Fibroblast of peridontal ligament (primary cell): ENCODE measurements around the gene GGA1.
"Not testable (repeated sequence)": the region's sequence is repeated elsewhere in the genome, so short reads cannot be mapped to it uniquely, and the experiment has no call there.

Experiments
- DNase-seq: peaks from one replicate; pipeline ENCODE4 v3.0.0-alpha.2; 2010; ENCODE audit errors: extremely low read depth

GGA1 gene

GRCh38 chr22:37650463-37651136 lies 42.0 kb downstream of the GGA1 start:
- DNase-seq: no peak

- DNase-seq: no peak
These were observed 46.1 kb downstream of the GGA1 start for GRCh38 chr22:37654563-37655251.

- no peak for DNase-seq
These were observed 46.6 kb downstream of the GGA1 start for GRCh38 chr22:37655252-37655563.

- DNase-seq: not testable (repeated sequence)
These were observed 47.9 kb downstream of the GGA1 start for GRCh38 chr22:37656583-37656982.

GRCh38 chr22:37657590-37658132 lies 49.0 kb downstream of the GGA1 start:
- DNase-seq: no peak

GRCh38 chr22:37658133-37659065 lies 49.8 kb downstream of the GGA1 start, which contains the start of gene PDXP:
Gene PDXP, plus strand, starts transcription at chr22:37658723. Its CDS starts 60 bp downstream, at chr22:37658783.
- peak; percentile 100 for DNase-seq

GRCh38 chr22:37659066-37659896 lies 50.6 kb downstream of the GGA1 start:
- DNase-seq: no peak

GRCh38 chr22:37659897-37660708 lies 51.5 kb downstream of the GGA1 start:
- no peak for DNase-seq

GRCh38 chr22:37660709-37661045 lies 52.0 kb downstream of the GGA1 start:
- DNase-seq: no peak

- DNase-seq: peak; percentile 82
These were observed 52.7 kb downstream of the GGA1 start for GRCh38 chr22:37661160-37661924.

- no peak for DNase-seq
These were observed 53.4 kb downstream of the GGA1 start for GRCh38 chr22:37662039-37662438.

GRCh38 chr22:37663521-37664140 lies 55.0 kb downstream of the GGA1 start:
- DNase-seq: no peak

- no peak for DNase-seq
These were observed 55.8 kb downstream of the GGA1 start for GRCh38 chr22:37664249-37665101.

- DNase-seq: no peak
These were observed 56.9 kb downstream of the GGA1 start for GRCh38 chr22:37665487-37665886.

- DNase-seq: peak; percentile 96
These were observed 61.0 kb downstream of the GGA1 start for GRCh38 chr22:37669586-37669985.

GRCh38 chr22:37672206-37672919 lies 63.7 kb downstream of the GGA1 start:
- DNase-seq: no peak

- DNase-seq: no peak
These were observed 64.4 kb downstream of the GGA1 start for GRCh38 chr22:37672920-37673455.
